Tibial nerve (tissue), 4 donors: ENCODE measurements around the gene RPL18.

Source experiments
- CTCF ChIP-seq, 5 experiments: fragments of 200-600 bp in 3 of 5; fragments of 450-650 bp in 2 of 5; sonication (generic) in 3 of 5; IDR thresholded peaks; one replicate each; pipeline ENCODE4 v1.5.1; 2016 to 2019; ENCODE audit warnings: antibody characterized with exemption in 5 of 5, mild to moderate bottlenecking in 3 of 5, moderate library complexity in 2 of 5
- EP300 ChIP-seq, 2 donors: sonication (generic); formaldehyde crosslinking; IDR thresholded peaks; one replicate each; pipeline ENCODE4 v1.6.1; 2017; ENCODE audit warnings: antibody characterized with exemption in 2 of 2, mild to moderate bottlenecking in 1 of 2
- POLR2A ChIP-seq, 2 donors: fragments of 450-650 bp; IDR thresholded peaks; one replicate each; pipeline ENCODE4 v1.6.1; 2017; ENCODE audit warnings: antibody characterized with exemption in 2 of 2, mild to moderate bottlenecking in 2 of 2, moderate library complexity in 2 of 2

- TF ChIP-seq CTCF (IDR thresholded peaks at IDR 0.05) (peak; percentile 94 to 96 (median 94)), POLR2A (IDR thresholded peaks at IDR 0.05) (peak in 1 of 2 donors; percentile 50), EP300 (IDR thresholded peaks at IDR 0.05) (peak; percentile 72 to 77)
Measured at GRCh38 chr19:48646001-48646721, 27.2 kb upstream of the RPL18 start, which contains the start of gene CA11.
